Mucosa of stomach (tissue), 1 donor: ENCODE data around the gene C10orf71.

Experiments used
- H3K27me3 ChIP-seq: one replicate; pipeline ENCODE4 v1.7.0; 2013; ENCODE audit warnings: mild to moderate bottlenecking, low read length; ENCODE audit not compliant: control insufficient read depth, insufficient read depth
- H3K36me3 ChIP-seq: one replicate; pipeline ENCODE4 v1.7.0; 2013; ENCODE audit warnings: low read length; ENCODE audit not compliant: control insufficient read depth, insufficient read depth
- H3K4me1 ChIP-seq: one replicate; pipeline ENCODE4 v1.7.0; 2013; ENCODE audit warnings: mild to moderate bottlenecking, low read length; ENCODE audit not compliant: control insufficient read depth, insufficient read depth
- H3K4me3 ChIP-seq: one replicate; pipeline ENCODE4 v1.7.0; 2013; ENCODE audit warnings: low read length
- H3K9ac ChIP-seq: one replicate; pipeline ENCODE4 v1.7.0; 2013; ENCODE audit warnings: mild to moderate bottlenecking, low read length, moderate library complexity
- H3K9me3 ChIP-seq: one replicate; pipeline ENCODE4 v1.7.0; 2013; ENCODE audit warnings: mild to moderate bottlenecking, low read length, moderate library complexity; ENCODE audit not compliant: control insufficient read depth
- donor health status: Pancreatic carcinoma.

Gene C10orf71

GRCh38 chr10:49298983-49299815 is at the start of gene C10orf71:
TSS of gene C10orf71 (plus strand) at chr10:49299170. CDS start at chr10:49322546, 23,376 bp downstream.
- Histone ChIP-seq H3K4me3 (no peak within 1 kb of the TSS), H3K9ac (no peak within 1 kb of the TSS), H3K4me1 (peaks cover 4% of the 10 kb centered on the region)

GRCh38 chr10:49252313-49253034 is 46.5 kb upstream of the C10orf71 start:
- Histone ChIP-seq H3K27me3 (no peaks in the 10 kb centered on the region), H3K4me3 (no peak overlapping the region), H3K9me3 (no peaks in the 10 kb centered on the region), H3K9ac (no peak overlapping the region), H3K36me3 (no peaks in the 10 kb centered on the region), H3K4me1 (peaks cover 4% of the 10 kb centered on the region)

More at GRCh38 chr10:49298983-49299815, at the start of gene C10orf71:
- Histone ChIP-seq H3K36me3 (no peaks in the 10 kb centered on the region), H3K9me3 (no peaks in the 10 kb centered on the region), H3K27me3 (no peaks in the 10 kb centered on the region)

- Histone ChIP-seq H3K4me3 (no peak overlapping the region), H3K9ac (no peak overlapping the region), H3K4me1 (peaks cover 4% of the 10 kb centered on the region), H3K27me3 (no peaks in the 10 kb centered on the region), H3K36me3 (no peaks in the 10 kb centered on the region), H3K9me3 (no peaks in the 10 kb centered on the region)
Observed at GRCh38 chr10:49253340-49253906, 45.5 kb upstream of the C10orf71 start.

GRCh38 chr10:49254150-49254549 is 44.8 kb upstream of the C10orf71 start:
- H3K27me3 ChIP-seq: no peaks in the 10 kb centered on the region
- H3K36me3 ChIP-seq: no peaks in the 10 kb centered on the region
- H3K4me3 ChIP-seq: no peak overlapping the region
- no peaks in the 10 kb centered on the region for H3K9me3 ChIP-seq
- no peak overlapping the region for H3K9ac ChIP-seq
- H3K4me1 ChIP-seq: peaks cover 4% of the 10 kb centered on the region

- Histone ChIP-seq H3K9me3 (no peaks in the 10 kb centered on the region), H3K4me3 (no peak overlapping the region), H3K27me3 (no peaks in the 10 kb centered on the region), H3K9ac (no peak overlapping the region), H3K36me3 (no peaks in the 10 kb centered on the region), H3K4me1 (peaks cover 4% of the 10 kb centered on the region)
Observed at GRCh38 chr10:49254556-49255318, 44.2 kb upstream of the C10orf71 start.

- H3K9ac ChIP-seq: no peak overlapping the region
- H3K4me3 ChIP-seq: no peak overlapping the region
- no peaks in the 10 kb centered on the region for H3K27me3 ChIP-seq
- no peaks in the 10 kb centered on the region for H3K36me3 ChIP-seq
- H3K9me3 ChIP-seq: no peaks in the 10 kb centered on the region
- H3K4me1 ChIP-seq: peaks cover 4% of the 10 kb centered on the region
Observed at GRCh38 chr10:49255883-49256282, 43.1 kb upstream of the C10orf71 start.

GRCh38 chr10:49257154-49257553 is 41.8 kb upstream of the C10orf71 start:
- Histone ChIP-seq H3K36me3 (no peaks in the 10 kb centered on the region), H3K9ac (no peak overlapping the region), H3K4me3 (no peak overlapping the region), H3K27me3 (no peaks in the 10 kb centered on the region), H3K4me1 (peaks cover 4% of the 10 kb centered on the region), H3K9me3 (no peaks in the 10 kb centered on the region)

- no peaks in the 10 kb centered on the region for H3K27me3 ChIP-seq
- peaks cover 4% of the 10 kb centered on the region for H3K4me1 ChIP-seq
- no peaks in the 10 kb centered on the region for H3K36me3 ChIP-seq
- no peaks in the 10 kb centered on the region for H3K9me3 ChIP-seq
- no peak overlapping the region for H3K4me3 ChIP-seq
- H3K9ac ChIP-seq: no peak overlapping the region
Observed at GRCh38 chr10:49257626-49258349, 41.2 kb upstream of the C10orf71 start.

GRCh38 chr10:49258350-49258683 is 40.7 kb upstream of the C10orf71 start:
- Histone ChIP-seq H3K36me3 (no peaks in the 10 kb centered on the region), H3K9ac (no peak overlapping the region), H3K4me3 (no peak overlapping the region), H3K4me1 (peaks cover 4% of the 10 kb centered on the region), H3K27me3 (no peaks in the 10 kb centered on the region), H3K9me3 (no peaks in the 10 kb centered on the region)

- no peak overlapping the region for H3K9ac ChIP-seq
Observed at GRCh38 chr10:49260644-49261296, 38.2 kb upstream of the C10orf71 start.

GRCh38 chr10:49263591-49263990 is 35.4 kb upstream of the C10orf71 start:
- H3K36me3 ChIP-seq: no peaks in the 10 kb centered on the region
- H3K4me3 ChIP-seq: no peak overlapping the region
- no peak overlapping the region for H3K9ac ChIP-seq
- H3K27me3 ChIP-seq: no peaks in the 10 kb centered on the region
- H3K9me3 ChIP-seq: no peaks in the 10 kb centered on the region
- no peaks in the 10 kb centered on the region for H3K4me1 ChIP-seq

More at GRCh38 chr10:49260644-49261296, 38.2 kb upstream of the C10orf71 start:
- H3K27me3 ChIP-seq: no peaks in the 10 kb centered on the region
- H3K9me3 ChIP-seq: no peaks in the 10 kb centered on the region
- no peaks in the 10 kb centered on the region for H3K4me1 ChIP-seq
- no peak overlapping the region for H3K4me3 ChIP-seq
- no peaks in the 10 kb centered on the region for H3K36me3 ChIP-seq
